ENCODE measurements around the gene KCNAB1.

DNA sequence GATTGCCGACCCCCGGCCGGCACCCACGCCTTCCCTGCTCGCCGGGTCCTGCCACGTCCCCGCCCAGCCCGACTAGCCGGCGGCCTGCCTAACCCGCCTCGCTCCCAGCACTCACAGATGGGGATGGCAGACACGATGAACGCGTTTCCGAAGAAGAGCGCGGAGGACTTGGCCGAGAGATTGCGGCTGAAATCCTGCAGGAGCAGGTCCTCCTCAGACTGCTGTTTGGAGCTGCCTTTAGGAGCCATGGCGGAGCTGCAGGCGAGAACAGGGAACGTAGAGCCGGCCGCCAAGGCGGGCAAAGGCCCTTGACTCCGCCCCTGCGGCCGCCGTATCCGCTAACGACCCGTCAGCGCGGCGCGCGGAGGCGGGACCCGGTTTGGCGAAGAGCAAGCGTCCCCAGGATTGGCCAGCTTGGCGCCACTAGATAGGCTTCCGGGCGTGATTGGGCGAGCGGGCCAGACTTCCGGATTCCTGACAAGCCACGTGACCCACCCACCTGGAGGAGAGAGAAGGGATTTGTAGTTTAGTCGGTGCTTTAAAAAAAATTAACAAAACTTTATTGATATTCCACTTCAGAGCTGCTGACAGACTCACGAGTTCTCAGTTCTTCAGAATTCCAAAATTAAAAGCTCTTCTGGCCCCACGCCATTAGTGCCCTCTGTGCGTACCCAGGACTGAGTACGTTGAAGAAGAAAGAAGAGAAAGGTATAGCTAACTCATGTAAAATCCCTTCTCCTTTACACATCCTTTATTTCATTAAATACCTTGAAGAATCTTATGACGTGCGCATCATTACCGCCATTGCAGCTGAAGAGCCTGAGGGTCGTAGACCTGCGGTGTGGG lies 434.7 kb downstream of the KCNAB1 start, which contains the start of gene SSR3:
- TF ChIP-seq, protein P1, sequence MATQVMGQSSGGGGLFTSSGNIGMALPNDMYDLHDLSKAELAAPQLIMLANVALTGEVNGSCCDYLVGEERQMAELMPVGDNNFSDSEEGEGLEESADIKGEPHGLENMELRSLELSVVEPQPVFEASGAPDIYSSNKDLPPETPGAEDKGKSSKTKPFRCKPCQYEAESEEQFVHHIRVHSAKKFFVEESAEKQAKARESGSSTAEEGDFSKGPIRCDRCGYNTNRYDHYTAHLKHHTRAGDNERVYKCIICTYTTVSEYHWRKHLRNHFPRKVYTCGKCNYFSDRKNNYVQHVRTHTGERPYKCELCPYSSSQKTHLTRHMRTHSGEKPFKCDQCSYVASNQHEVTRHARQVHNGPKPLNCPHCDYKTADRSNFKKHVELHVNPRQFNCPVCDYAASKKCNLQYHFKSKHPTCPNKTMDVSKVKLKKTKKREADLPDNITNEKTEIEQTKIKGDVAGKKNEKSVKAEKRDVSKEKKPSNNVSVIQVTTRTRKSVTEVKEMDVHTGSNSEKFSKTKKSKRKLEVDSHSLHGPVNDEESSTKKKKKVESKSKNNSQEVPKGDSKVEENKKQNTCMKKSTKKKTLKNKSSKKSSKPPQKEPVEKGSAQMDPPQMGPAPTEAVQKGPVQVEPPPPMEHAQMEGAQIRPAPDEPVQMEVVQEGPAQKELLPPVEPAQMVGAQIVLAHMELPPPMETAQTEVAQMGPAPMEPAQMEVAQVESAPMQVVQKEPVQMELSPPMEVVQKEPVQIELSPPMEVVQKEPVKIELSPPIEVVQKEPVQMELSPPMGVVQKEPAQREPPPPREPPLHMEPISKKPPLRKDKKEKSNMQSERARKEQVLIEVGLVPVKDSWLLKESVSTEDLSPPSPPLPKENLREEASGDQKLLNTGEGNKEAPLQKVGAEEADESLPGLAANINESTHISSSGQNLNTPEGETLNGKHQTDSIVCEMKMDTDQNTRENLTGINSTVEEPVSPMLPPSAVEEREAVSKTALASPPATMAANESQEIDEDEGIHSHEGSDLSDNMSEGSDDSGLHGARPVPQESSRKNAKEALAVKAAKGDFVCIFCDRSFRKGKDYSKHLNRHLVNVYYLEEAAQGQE (IDR thresholded peaks at IDR 0.05; ENCODE audit: low read depth), result no peak
- TF ChIP-seq, protein P2, sequence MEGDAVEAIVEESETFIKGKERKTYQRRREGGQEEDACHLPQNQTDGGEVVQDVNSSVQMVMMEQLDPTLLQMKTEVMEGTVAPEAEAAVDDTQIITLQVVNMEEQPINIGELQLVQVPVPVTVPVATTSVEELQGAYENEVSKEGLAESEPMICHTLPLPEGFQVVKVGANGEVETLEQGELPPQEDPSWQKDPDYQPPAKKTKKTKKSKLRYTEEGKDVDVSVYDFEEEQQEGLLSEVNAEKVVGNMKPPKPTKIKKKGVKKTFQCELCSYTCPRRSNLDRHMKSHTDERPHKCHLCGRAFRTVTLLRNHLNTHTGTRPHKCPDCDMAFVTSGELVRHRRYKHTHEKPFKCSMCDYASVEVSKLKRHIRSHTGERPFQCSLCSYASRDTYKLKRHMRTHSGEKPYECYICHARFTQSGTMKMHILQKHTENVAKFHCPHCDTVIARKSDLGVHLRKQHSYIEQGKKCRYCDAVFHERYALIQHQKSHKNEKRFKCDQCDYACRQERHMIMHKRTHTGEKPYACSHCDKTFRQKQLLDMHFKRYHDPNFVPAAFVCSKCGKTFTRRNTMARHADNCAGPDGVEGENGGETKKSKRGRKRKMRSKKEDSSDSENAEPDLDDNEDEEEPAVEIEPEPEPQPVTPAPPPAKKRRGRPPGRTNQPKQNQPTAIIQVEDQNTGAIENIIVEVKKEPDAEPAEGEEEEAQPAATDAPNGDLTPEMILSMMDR (IDR thresholded peaks at IDR 0.05 in 2 of 3, conservative IDR thresholded peaks at IDR 0.05 in 1 of 3; ENCODE audit: borderline replicate concordance in 1 of 3, insufficient read depth in 1 of 3, low read depth in 2 of 3, low read length in 2 of 3), result no peak

Measured in HCT116 (cell line).